Activated B cell treated with CpG ODN at 0.5 μM for 24 hours (primary cell): Measurements from ENCODE around the gene TXNL4A. TPM values are rescaled to one million over a fixed set of nuclear protein-coding genes. Genes with fewer than 3 reads are reported as not detected.

ENCODE experiments used
- ATAC-seq: fragments of 200-7000 bp; cut with Tn5 transposase; one replicate; pipeline ENCODE4 v1.10.0; 2021; ENCODE audit warnings: low read depth, mild to moderate bottlenecking, moderate library complexity
- CTCF ChIA-PET: fragments of 350-600 bp; sonication (Branson Sonifier 250); formaldehyde crosslinking; loops from one replicate; lab custom pipeline; 2021; ENCODE audit warnings: antibody characterized with exemption; lab: Charles Lee
- POLR2A ChIA-PET: fragments of 350-600 bp; sonication (Branson Sonifier 250); formaldehyde crosslinking; loops from one replicate; lab custom pipeline; 2021; ENCODE audit warnings: antibody characterized with exemption; lab: Charles Lee
- DNase-seq: peaks from one replicate; pipeline ENCODE4 v3.0.0; 2022
- H3K27ac Mint-ChIP-seq: one replicate; pipeline ENCODE4 v1.8.0; 2020; ENCODE audit warnings: mixed read lengths
- H3K27me3 Mint-ChIP-seq: one replicate; pipeline ENCODE4 v1.8.0; 2021; ENCODE audit warnings: mixed read lengths
- H3K36me3 Mint-ChIP-seq: one replicate; pipeline ENCODE4 v1.8.0; 2021; ENCODE audit warnings: low read depth, mixed read lengths
- H3K4me1 Mint-ChIP-seq: one replicate; pipeline ENCODE4 v1.8.0; 2021; ENCODE audit warnings: mixed read lengths
- H3K4me3 Mint-ChIP-seq: one replicate; pipeline ENCODE4 v1.8.0; 2020; ENCODE audit warnings: mild to moderate bottlenecking, mixed read lengths
- H3K9me3 Mint-ChIP-seq: one replicate; pipeline ENCODE4 v1.8.0; 2020; ENCODE audit warnings: mixed read lengths
- intact Hi-C: fragments of 100-400 bp; cut with micrococcal nuclease; formaldehyde crosslinking; loops from one replicate; pipeline ENCODE4 v1.15.1; 2024
- total RNA-seq: library from RNA; stranded (reverse); gene quantifications from 2 replicates; pipeline ENCODE4 v1.2.3, GENCODE V29; 2022
- TF ChIP-seq, protein P1 (sequence below): fragments of 200-600 bp; IDR thresholded peaks from one replicate; pipeline ENCODE4 v1.8.0; 2022; ENCODE audit warnings: antibody characterized with exemption, mild to moderate bottlenecking

Gene TXNL4A
- total RNA-seq, 1 donor from 2014 or later = 94.7 TPM

DNA sequence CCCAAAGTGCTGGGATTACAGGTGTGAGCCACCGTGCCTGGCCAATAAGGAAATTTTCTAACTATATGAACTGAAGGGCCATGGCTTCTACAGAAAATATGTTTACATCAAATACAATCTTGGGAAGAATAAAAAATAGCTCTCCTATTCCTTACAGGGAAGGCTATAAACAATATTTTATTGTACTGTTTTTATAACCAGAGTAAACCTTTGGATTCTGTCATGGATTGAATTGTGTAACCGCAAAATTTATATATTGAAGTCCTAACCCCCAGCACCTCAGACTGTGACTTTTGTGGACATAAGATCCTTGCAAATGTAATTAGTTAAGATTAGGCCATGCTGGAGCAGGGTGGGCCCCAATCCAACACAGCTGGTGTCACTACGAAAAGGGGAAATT is 15.6 kb downstream of the TXNL4A start:
- ATAC-seq = no peak

DNA sequence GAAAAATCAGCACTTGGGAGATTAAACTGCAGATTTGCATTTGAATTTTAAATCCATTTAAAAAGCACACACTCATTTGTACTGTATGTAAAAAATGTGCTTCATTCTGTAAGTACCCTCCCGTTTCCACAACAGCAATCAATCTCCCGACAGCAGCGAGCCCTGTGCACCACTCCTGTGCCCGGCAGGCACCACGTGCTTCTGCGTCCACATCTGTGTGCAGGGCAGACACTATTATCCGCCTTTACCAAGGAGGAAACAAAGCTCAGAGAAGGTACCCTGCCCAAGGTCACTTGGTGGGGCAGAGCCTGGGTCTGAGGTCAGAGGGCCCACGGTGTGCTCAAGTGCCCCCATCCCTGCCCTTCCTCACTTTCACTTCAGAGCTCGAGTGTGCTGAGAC is 16.4 kb downstream of the TXNL4A start:
- no peak overlapping the region for H3K4me3 Mint-ChIP-seq
- H3K27me3 Mint-ChIP-seq = no peaks in the 10 kb centered on the region
- H3K9me3 Mint-ChIP-seq = no peaks in the 10 kb centered on the region
- peaks cover 68% of the 10 kb centered on the region for H3K36me3 Mint-ChIP-seq
- no peak overlapping the region for H3K27ac Mint-ChIP-seq
- ATAC-seq (no peak), DNase-seq (no peak)
- TF ChIP-seq, protein P1, sequence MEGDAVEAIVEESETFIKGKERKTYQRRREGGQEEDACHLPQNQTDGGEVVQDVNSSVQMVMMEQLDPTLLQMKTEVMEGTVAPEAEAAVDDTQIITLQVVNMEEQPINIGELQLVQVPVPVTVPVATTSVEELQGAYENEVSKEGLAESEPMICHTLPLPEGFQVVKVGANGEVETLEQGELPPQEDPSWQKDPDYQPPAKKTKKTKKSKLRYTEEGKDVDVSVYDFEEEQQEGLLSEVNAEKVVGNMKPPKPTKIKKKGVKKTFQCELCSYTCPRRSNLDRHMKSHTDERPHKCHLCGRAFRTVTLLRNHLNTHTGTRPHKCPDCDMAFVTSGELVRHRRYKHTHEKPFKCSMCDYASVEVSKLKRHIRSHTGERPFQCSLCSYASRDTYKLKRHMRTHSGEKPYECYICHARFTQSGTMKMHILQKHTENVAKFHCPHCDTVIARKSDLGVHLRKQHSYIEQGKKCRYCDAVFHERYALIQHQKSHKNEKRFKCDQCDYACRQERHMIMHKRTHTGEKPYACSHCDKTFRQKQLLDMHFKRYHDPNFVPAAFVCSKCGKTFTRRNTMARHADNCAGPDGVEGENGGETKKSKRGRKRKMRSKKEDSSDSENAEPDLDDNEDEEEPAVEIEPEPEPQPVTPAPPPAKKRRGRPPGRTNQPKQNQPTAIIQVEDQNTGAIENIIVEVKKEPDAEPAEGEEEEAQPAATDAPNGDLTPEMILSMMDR = no peak
- ChIA-PET CTCF (no interaction called here), POLR2A (no interaction called here)
- intact Hi-C loops = no loop called here
- peaks cover 2% of the 10 kb centered on the region for H3K4me1 Mint-ChIP-seq

More for the DNA sequence above, 15.6 kb downstream of the TXNL4A start:
- Mint-ChIP-seq H3K27ac (no peak overlapping the region), H3K4me1 (peaks cover under 1% of the 10 kb centered on the region), H3K36me3 (peaks cover 74% of the 10 kb centered on the region), H3K9me3 (no peaks in the 10 kb centered on the region), H3K4me3 (no peak overlapping the region), H3K27me3 (no peaks in the 10 kb centered on the region)
- CTCF ChIA-PET = no interaction called here
- no peak for DNase-seq
- POLR2A ChIA-PET = no interaction called here
- TF ChIP-seq, protein P1 = no peak
- intact Hi-C loops = no loop called here

DNA sequence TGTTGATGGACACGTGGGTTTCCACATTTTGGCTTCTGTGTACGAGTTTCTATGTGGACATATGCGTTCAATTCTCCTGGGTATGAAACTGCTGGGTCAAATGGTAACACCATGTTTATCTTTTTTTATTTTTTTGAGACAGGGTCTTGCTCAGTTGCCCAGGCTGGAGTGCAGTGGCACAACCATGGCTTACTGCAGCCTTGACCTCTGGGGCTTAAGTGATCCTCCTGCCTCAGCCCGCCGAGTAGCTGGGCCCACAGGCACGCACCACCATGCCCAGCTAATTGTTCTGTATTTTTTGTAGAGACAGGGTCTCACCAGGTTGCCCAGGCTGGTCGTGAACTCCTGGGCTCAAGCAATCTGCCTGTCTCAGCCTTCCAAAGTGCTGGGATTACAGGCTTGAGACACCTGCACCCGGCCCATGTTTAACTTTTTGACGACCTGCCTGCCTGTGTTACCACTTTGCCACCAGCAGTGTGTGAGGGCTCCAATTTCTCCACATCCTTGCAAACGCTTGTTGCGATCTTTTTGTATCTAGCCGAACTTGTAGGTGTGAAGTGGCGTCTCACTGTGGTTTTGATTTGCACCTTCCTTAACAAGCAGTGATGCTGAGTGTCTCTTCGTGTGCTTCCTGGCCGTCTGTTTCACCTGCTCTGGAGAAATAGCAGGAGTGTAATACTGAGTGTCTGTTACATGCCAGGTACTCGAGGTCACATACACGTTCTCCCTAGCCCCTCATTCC is 17.0 kb downstream of the TXNL4A start:
- H3K27me3 Mint-ChIP-seq = no peaks in the 10 kb centered on the region
- no peak for DNase-seq
- TF ChIP-seq, protein P1 = no peak
- no peak for ATAC-seq
- intact Hi-C loops = no loop called here
- POLR2A ChIA-PET = no interaction called here
- peaks cover 2% of the 10 kb centered on the region for H3K4me1 Mint-ChIP-seq
- H3K9me3 Mint-ChIP-seq = no peaks in the 10 kb centered on the region
- H3K4me3 Mint-ChIP-seq = no peak overlapping the region
- H3K36me3 Mint-ChIP-seq = peaks cover 64% of the 10 kb centered on the region
- CTCF ChIA-PET = no interaction called here
- H3K27ac Mint-ChIP-seq = no peak overlapping the region

DNA sequence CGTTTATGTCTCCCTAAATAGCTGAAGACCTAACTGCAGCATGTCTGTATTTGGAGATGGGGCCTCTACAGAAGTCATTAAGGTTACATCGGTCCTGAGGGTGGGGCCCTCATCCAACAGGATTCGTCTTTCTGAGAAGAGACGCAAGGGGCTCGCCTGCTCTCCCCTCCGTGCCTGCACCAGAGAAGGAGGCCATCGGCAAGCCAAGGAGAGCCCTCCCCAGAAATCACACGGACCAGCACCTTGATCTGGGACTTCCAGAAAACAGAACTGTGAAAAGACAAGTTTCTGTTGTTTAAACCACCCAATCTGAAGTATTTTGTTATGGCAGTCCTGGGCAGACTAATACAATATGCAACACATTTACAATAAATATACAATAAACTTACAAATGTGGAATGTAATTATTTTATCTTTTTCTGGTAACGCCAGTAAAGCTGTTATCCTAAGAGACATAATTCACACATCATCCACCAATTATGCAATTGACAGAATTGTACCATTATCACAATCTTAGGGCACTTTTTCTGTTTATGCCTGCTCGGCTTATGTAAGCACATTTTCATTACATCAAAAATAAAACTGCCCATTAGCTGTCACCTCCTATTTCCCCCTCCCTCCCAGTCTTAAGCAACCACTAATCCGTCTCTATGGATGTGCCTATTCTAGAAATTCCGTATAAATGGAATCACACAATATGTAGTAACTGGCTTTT is 17.8 kb downstream of the TXNL4A start:
- Mint-ChIP-seq H3K27me3 (no peaks in the 10 kb centered on the region), H3K4me1 (peaks cover 4% of the 10 kb centered on the region), H3K4me3 (no peak overlapping the region), H3K9me3 (no peaks in the 10 kb centered on the region), H3K36me3 (peaks cover 56% of the 10 kb centered on the region), H3K27ac (no peak overlapping the region)
- ATAC-seq (no peak), DNase-seq (no peak)
- intact Hi-C loops = no loop called here
- TF ChIP-seq, protein P1 = no peak
- POLR2A ChIA-PET = no interaction called here
- CTCF ChIA-PET = no interaction called here
